Endodermal cell (in vitro differentiated cells): ENCODE data around the gene KRTAP5-10. TPM values are rescaled to one million over a fixed set of nuclear protein-coding genes. Genes with fewer than 3 reads are reported as not detected.
"Not testable (repeated sequence)": the region's sequence is repeated elsewhere in the genome, so short reads cannot be mapped to it uniquely, and the experiment has no call there.

Experiments
- DNase-seq: peaks from one replicate; pipeline ENCODE4 v3.0.0-alpha.2; 2017
- H3K27ac ChIP-seq: 2 replicates; pipeline ENCODE4 v1.5.1; 2013; ENCODE audit warnings: mild to moderate bottlenecking, low read depth, low read length, moderate library complexity
- H3K27me3 ChIP-seq: 2 replicates; pipeline ENCODE4 v1.6.1; 2013; ENCODE audit warnings: mild to moderate bottlenecking, low read length, moderate library complexity; ENCODE audit not compliant: insufficient read depth, control insufficient read depth, poor library complexity, severe bottlenecking
- H3K36me3 ChIP-seq: 2 replicates; pipeline ENCODE4 v1.7.0; 2013; ENCODE audit warnings: mild to moderate bottlenecking, low read length, moderate library complexity; ENCODE audit not compliant: control insufficient read depth, insufficient read depth
- H3K4me1 ChIP-seq: one replicate; pipeline ENCODE4 v1.7.0; 2013; ENCODE audit warnings: low read length; ENCODE audit not compliant: control insufficient read depth, insufficient read depth
- H3K4me3 ChIP-seq: 2 replicates; pipeline ENCODE4 v1.5.1; 2013; ENCODE audit warnings: mild to moderate bottlenecking, low read length, moderate library complexity
- H3K9ac ChIP-seq: 2 replicates; pipeline ENCODE4 v1.6.1; 2013; ENCODE audit warnings: mild to moderate bottlenecking, low read length, moderate library complexity; ENCODE audit not compliant: poor library complexity, severe bottlenecking; ENCODE audit errors: extremely low read depth
- H3K9me3 ChIP-seq: 2 replicates; pipeline ENCODE4 v1.6.1; 2013; ENCODE audit warnings: mild to moderate bottlenecking, low read length, moderate library complexity; ENCODE audit not compliant: control insufficient read depth
- H3K27ac Mint-ChIP-seq: 2 replicates; pipeline ENCODE4 v1.8.0; 2020; ENCODE audit warnings: mixed read lengths
- H3K27me3 Mint-ChIP-seq: 2 replicates; pipeline ENCODE4 v1.8.0; 2021; ENCODE audit warnings: mild to moderate bottlenecking, mixed read lengths; ENCODE audit not compliant: insufficient read depth
- H3K36me3 Mint-ChIP-seq: 2 replicates; pipeline ENCODE4 v1.8.0; 2020; ENCODE audit warnings: low read depth, mixed read lengths
- H3K4me1 Mint-ChIP-seq: 2 replicates; pipeline ENCODE4 v1.8.0; 2020; ENCODE audit warnings: mixed read lengths
- H3K4me3 Mint-ChIP-seq: 2 replicates; pipeline ENCODE4 v1.8.0; 2020; ENCODE audit warnings: mild to moderate bottlenecking, moderate library complexity, mixed read lengths
- H3K9me3 Mint-ChIP-seq: 2 replicates; pipeline ENCODE4 v1.8.0; 2020; ENCODE audit warnings: mild to moderate bottlenecking, mixed read lengths
- CTCF ChIP-seq: fragments of 200-600 bp; sonication (generic); conservative IDR thresholded peaks from 2 replicates; pipeline ENCODE4 v1.5.0; 2021; ENCODE audit warnings: antibody characterized with exemption, mild to moderate bottlenecking
- WGBS, 2 experiments: methylation state at CpG; one replicate each; pipeline versions ENCODE4 v1.1.5 to v1.1.7; 2013; ENCODE audit warnings: missing lambda C conversion rate in 2 of 2, mixed read lengths in 1 of 2; ENCODE audit not compliant: insufficient coverage in 1 of 2, insufficient read length in 1 of 2; 5-methylcytosine and 5-hydroxymethylcytosine counted together
- total RNA-seq, 2 donors: library from RNA; stranded (reverse); fragmentation: NEBNext Ultra II Directional in 1 of 2; extraction: Animal tissue kit (Norgen Biotek cat#: 25700) in 1 of 2; gene quantifications; 2 replicates in 1 of 2; 3 replicates in 1 of 2; pipeline ENCODE4 v1.2.1, GENCODE V29; 2021

The KRTAP5-10 gene
- total RNA-seq, 2 donors from 2014 or later: 0.29 TPM; not detected in 1

GRCh38 chr11:71574418-71574817, 9.1 kb downstream of the KRTAP5-10 start:
- TF ChIP-seq CTCF: no peak
- H3K9me3 Mint-ChIP-seq: no peaks in the 10 kb centered on the region
- H3K4me3 ChIP-seq: no peak overlapping the region
- H3K27me3 ChIP-seq: no peaks in the 10 kb centered on the region
- no peak overlapping the region for H3K27ac ChIP-seq
- H3K9me3 ChIP-seq: no peaks in the 10 kb centered on the region
- no peak for DNase-seq
- H3K9ac ChIP-seq: no peak overlapping the region
- no peaks in the 10 kb centered on the region for H3K36me3 ChIP-seq
- H3K4me3 Mint-ChIP-seq: no peak overlapping the region
- no peaks in the 10 kb centered on the region for H3K4me1 ChIP-seq
- peaks cover 4% of the 10 kb centered on the region for H3K27me3 Mint-ChIP-seq
- H3K27ac Mint-ChIP-seq: no peak overlapping the region
- WGBS, 2 experiments: 75 to 85% methylated on average over 4 to 5 of the region's 5 CpGs
- peaks cover 9% of the 10 kb centered on the region for H3K4me1 Mint-ChIP-seq
- no peaks in the 10 kb centered on the region for H3K36me3 Mint-ChIP-seq

DNA sequence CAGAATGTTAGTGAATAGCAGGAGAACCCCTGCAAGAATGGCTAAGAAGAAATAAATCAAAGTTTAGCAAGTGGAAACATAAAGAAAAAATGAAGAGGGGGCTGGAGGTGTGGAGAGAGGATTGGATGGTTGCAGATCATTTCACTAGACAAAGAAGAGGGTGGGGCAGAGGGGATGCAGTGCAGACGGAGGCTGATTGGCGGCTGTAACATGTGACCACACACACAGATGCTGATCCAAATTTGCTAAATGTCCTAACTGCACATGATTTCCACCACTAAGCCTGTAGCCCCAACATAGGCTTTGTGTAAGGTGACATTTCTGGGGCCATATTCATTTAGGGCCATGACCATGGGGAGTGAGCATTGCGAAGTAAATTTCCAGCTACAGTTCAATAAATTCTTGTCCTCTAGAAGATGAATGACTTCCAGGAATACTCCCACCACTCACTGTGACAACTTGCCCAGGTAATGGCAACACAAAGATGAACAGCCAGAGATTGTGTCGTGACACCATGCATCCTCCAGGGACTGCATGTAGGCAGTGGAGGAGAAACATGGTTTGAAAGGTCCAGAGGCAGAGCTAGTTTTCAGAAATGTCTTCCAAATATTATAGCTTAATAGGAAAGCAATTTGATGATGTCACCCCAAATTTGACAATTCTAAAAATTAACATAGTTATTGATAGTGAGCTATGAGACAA, 10.5 kb downstream of the KRTAP5-10 start:
- no peak for TF ChIP-seq CTCF
- 100% methylated on average over 2 to 4 of the region's 4 CpGs for WGBS, 2 experiments
- Mint-ChIP-seq H3K27ac (no peak overlapping the region), H3K36me3 (no peaks in the 10 kb centered on the region), H3K27me3 (peaks cover 9% of the 10 kb centered on the region), H3K4me1 (peaks cover 14% of the 10 kb centered on the region), H3K9me3 (no peaks in the 10 kb centered on the region), H3K4me3 (no peak overlapping the region)
- DNase-seq: no peak
- no peak overlapping the region for H3K9ac ChIP-seq
- no peak overlapping the region for H3K27ac ChIP-seq
- H3K36me3 ChIP-seq: no peaks in the 10 kb centered on the region
- no peaks in the 10 kb centered on the region for H3K4me1 ChIP-seq
- H3K9me3 ChIP-seq: no peaks in the 10 kb centered on the region
- no peak overlapping the region for H3K4me3 ChIP-seq
- H3K27me3 ChIP-seq: no peaks in the 10 kb centered on the region

GRCh38 chr11:71576688-71577465, 11.5 kb downstream of the KRTAP5-10 start:
- Mint-ChIP-seq H3K27me3 (peaks cover 17% of the 10 kb centered on the region), H3K4me1 (peaks cover 17% of the 10 kb centered on the region)
- H3K27me3 ChIP-seq, H3K36me3 Mint-ChIP-seq, H3K9me3 ChIP-seq, H3K4me3 Mint-ChIP-seq, H3K36me3 ChIP-seq, H3K9me3 Mint-ChIP-seq, H3K9ac ChIP-seq, H3K27ac Mint-ChIP-seq, H3K4me3 ChIP-seq, DNase-seq, H3K4me1 ChIP-seq, H3K27ac ChIP-seq: not testable (repeated sequence)
- 94 to 95% methylated on average over 26 to 34 of the region's 41 CpGs for WGBS, 2 experiments
